Peyer's patch (tissue), 4 donors: ENCODE measurements around the gene ICE2. TPM values are rescaled to one million over a fixed set of nuclear protein-coding genes. Genes with fewer than 3 reads are reported as not detected.

ENCODE experiments used
- DNase-seq, 3 donors: peaks; one replicate each; pipeline ENCODE4 v3.0.0-alpha.2; 2017 to 2019
- H3K27ac ChIP-seq, 4 donors: fragments of 200-600 bp; sonication (generic); one replicate each; pipeline ENCODE4 v1.5.1; 2016 to 2019
- H3K27me3 ChIP-seq, 2 donors: fragments of 200-600 bp; sonication (generic); one replicate each; pipeline ENCODE4 v1.5.1; 2019
- H3K36me3 ChIP-seq, 3 donors: fragments of 200-600 bp; sonication (generic); one replicate each; pipeline ENCODE4 v1.5.1; 2016 to 2019
- H3K4me1 ChIP-seq, 4 donors: fragments of 200-600 bp; sonication (generic); one replicate each; pipeline ENCODE4 v1.5.1; 2016 to 2019
- H3K4me3 ChIP-seq, 4 donors: fragments of 200-600 bp; sonication (generic); 1 replicate in 3 of 4; 2 replicates in 1 of 4; pipeline ENCODE4 v1.5.1; 2016 to 2019; ENCODE audit warnings: mild to moderate bottlenecking in 1 of 4
- H3K9me3 ChIP-seq, 4 donors: fragments of 200-600 bp; sonication (generic); one replicate each; pipeline ENCODE4 v1.5.1; 2016 to 2019; ENCODE audit warnings: mild to moderate bottlenecking in 1 of 4
- CTCF ChIP-seq, 6 experiments: fragments of 450-650 bp in 4 of 6; fragments of 200-600 bp in 2 of 6; sonication (generic) in 1 of 6; IDR thresholded peaks; one replicate each; pipeline ENCODE4 v1.5.1; 2017 to 2019; ENCODE audit warnings: antibody characterized with exemption in 6 of 6, mild to moderate bottlenecking in 3 of 6, moderate library complexity in 1 of 6
- POLR2A ChIP-seq, 2 donors: fragments of 450-650 bp; IDR thresholded peaks; one replicate each; pipeline ENCODE4 v1.5.1; 2017; ENCODE audit warnings: antibody characterized with exemption in 2 of 2, mild to moderate bottlenecking in 2 of 2, moderate library complexity in 2 of 2
- total RNA-seq, 4 donors: library from RNA; depleted of rRNA; stranded (reverse); fragments of >200 nt; gene quantifications; one replicate each; pipeline ENCODE4 v1.1.0, GENCODE V29; 2016

Gene ICE2
- total RNA-seq, 4 donors from 2014 or later = 14.7 to 27.2 (median 19.6) TPM

- H3K27me3 ChIP-seq = no peaks in the 10 kb centered on the region
- no peaks in the 10 kb centered on the region for H3K4me1 ChIP-seq
- no peaks in the 10 kb centered on the region for H3K9me3 ChIP-seq
- H3K36me3 ChIP-seq = peaks cover 0 to 5% (median 0%) of the 10 kb centered on the region in 3 donors
- H3K27ac ChIP-seq = no peak overlapping the region
- H3K4me3 ChIP-seq = no peak overlapping the region
- no peak for DNase-seq
- TF ChIP-seq CTCF (IDR thresholded peaks at IDR 0.05) (no peak), POLR2A (IDR thresholded peaks at IDR 0.05) (no peak)
Measured at GRCh38 chr15:60509470-60509869, 30.5 kb upstream of the ICE2 start.

DNA sequence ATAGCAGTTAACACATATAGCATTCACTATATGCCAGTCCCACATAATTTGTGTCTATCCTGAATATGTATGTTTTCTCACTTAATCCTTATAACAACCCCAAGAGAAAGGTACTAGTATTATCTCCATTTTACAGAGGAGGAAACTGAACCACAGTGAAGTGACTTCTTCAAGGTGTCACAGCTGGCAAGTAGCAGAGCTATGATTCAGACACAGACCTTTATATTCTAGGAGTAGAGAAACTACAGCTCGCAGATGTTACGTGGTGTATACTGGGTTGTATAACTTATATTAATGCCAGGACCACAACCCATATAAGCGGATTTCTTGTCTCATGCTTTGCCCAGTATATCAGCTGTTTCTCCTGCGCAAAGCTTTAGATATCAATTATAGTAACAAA lies 29.5 kb upstream of the ICE2 start:
- TF ChIP-seq POLR2A (IDR thresholded peaks at IDR 0.05) = no peak
- no peak for TF ChIP-seq CTCF (IDR thresholded peaks at IDR 0.05)
- H3K27ac ChIP-seq = no peak overlapping the region
- DNase-seq = no peak
- H3K4me3 ChIP-seq = no peak overlapping the region
- no peaks in the 10 kb centered on the region for H3K9me3 ChIP-seq
- H3K27me3 ChIP-seq = no peaks in the 10 kb centered on the region
- peaks cover 0 to 4% (median 0%) of the 10 kb centered on the region in 3 donors for H3K36me3 ChIP-seq
- H3K4me1 ChIP-seq = no peaks in the 10 kb centered on the region

DNA sequence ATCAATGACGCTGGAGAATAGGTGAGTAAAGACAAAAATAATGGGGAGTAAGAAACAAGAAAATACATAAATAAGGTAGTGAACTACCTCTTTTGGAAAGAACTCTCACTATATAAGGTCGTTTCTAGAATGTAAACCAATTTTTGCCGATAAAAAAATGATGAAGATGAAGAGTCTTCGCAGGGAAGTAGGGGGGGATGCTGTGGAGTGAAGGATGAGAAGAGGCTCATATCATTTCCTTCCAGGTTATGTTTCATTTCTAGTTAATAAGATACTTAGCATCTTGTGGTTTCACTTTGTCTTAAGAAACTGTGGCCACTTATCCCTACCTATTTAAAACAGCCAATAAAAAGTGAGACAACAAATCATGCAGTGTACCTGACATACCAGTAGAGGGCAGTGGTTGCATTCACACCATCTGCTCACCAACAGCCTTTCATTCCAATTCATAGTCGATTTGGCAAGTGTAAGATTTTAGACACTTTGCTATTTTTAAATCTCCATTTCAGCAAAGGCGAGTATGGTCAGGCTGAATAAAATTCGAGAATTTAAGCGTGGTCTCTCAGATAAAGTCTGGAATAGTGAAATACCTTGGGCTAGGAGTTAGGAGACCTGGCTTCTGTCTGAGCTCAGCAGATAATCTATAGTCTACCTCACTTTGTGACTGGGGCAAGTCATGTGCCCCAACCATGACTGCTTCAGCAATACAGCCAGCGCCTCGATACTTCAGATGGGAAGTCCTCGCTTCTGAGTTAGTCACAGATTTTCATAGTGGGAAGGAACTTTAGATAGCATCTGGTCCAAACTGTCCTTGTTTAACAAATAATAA lies 28.9 kb upstream of the ICE2 start:
- no peaks in the 10 kb centered on the region for H3K27me3 ChIP-seq
- DNase-seq = peak in 2 of 3 donors; percentile 33 to 73
- H3K9me3 ChIP-seq = no peaks in the 10 kb centered on the region
- no peak overlapping the region for H3K4me3 ChIP-seq
- H3K36me3 ChIP-seq = peaks cover 0 to 11% (median 0%) of the 10 kb centered on the region in 3 donors
- TF ChIP-seq CTCF (IDR thresholded peaks at IDR 0.05) (peak; percentile 82 to 94 (median 93)), POLR2A (IDR thresholded peaks at IDR 0.05) (no peak)
- no peaks in the 10 kb centered on the region for H3K4me1 ChIP-seq
- no peak overlapping the region for H3K27ac ChIP-seq

DNA sequence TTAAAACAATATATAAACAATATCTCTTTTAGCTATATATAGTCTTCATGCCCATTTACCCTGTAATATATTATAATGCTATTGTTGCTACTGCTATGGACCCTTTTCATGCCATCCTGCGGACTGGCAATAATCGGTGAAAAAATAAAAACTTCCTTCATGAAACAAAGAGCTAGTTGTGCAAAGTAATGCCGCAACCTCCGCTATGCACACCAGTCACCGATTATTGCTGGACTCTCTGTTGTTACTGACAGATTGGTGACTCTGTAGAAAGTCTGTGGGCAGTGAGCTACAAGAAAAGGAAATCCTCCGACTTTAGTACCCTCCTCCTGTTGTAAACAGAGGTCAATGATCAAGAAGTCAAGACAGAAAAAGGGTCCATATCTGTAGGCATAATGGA lies 17.9 kb upstream of the ICE2 start:
- no peak for DNase-seq
- no peaks in the 10 kb centered on the region for H3K9me3 ChIP-seq
- H3K36me3 ChIP-seq = peaks cover 0 to 19% (median 0%) of the 10 kb centered on the region in 3 donors
- no peak overlapping the region for H3K4me3 ChIP-seq
- no peak for TF ChIP-seq CTCF (IDR thresholded peaks at IDR 0.05)
- TF ChIP-seq POLR2A (IDR thresholded peaks at IDR 0.05) = no peak
- no peak overlapping the region for H3K27ac ChIP-seq
- H3K27me3 ChIP-seq = no peaks in the 10 kb centered on the region
- no peaks in the 10 kb centered on the region for H3K4me1 ChIP-seq

DNA sequence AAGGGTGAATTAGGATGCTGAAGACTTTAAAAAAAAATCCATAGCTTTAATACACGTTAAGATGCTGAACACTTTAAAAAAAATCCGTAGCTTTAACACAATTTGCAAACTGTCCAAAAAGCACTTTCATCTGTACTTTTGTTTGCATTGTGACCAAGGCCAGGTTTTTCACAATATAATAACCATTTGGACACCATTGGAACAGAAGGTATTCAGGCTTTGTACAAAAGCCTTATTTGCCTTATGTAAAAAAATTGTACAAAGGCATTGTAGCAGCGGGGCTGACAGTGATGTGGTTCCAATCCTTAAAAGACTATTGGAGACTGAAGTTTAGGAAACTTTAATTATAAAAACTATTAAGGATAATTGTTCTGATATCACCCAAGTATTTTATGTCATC lies 15.2 kb upstream of the ICE2 start:
- no peak overlapping the region for H3K4me3 ChIP-seq
- no peaks in the 10 kb centered on the region for H3K4me1 ChIP-seq
- no peaks in the 10 kb centered on the region for H3K9me3 ChIP-seq
- H3K27me3 ChIP-seq = no peaks in the 10 kb centered on the region
- peaks cover 0 to 10% (median 0%) of the 10 kb centered on the region in 3 donors for H3K36me3 ChIP-seq
- DNase-seq = no peak
- H3K27ac ChIP-seq = no peak overlapping the region
- TF ChIP-seq POLR2A (IDR thresholded peaks at IDR 0.05) (no peak), CTCF (IDR thresholded peaks at IDR 0.05) (no peak)
